GM19397 (cell line): ENCODE measurements around the gene SLC36A1.

ENCODE experiments used
- ATAC-seq: cut with Tn5 transposase; IDR thresholded peaks from one replicate; pipeline ENCODE4 v1.9.1; 2021; ENCODE audit warnings: mild to moderate bottlenecking, moderate library complexity; ENCODE audit not compliant: unreplicated experiment

The SLC36A1 gene

GRCh38 chr5:151528996-151529395, 81.6 kb downstream of the SLC36A1 start:
- no peak for ATAC-seq

DNA sequence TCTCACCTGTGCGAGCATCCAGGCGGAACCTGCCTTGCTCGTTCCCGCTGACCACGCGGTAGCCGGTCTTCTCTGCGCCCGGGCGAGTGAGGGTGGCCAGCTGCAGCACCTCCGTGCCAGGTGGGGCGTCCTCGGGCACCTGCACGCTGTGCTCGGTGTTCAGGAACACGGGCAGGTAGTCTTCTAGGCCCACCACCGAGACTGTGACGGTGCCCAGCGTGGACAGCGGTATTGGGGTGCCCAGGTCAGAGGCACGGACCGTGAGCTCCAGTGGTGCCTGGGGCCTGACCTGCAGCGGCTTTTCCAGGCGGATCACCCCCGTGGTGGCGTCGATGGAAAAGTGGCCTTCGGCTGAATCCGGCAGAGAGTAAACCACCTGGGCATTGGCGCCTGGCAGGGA, 84.2 kb downstream of the SLC36A1 start:
- ATAC-seq = no peak

GRCh38 chr5:151532416-151532815, 85.0 kb downstream of the SLC36A1 start:
- no peak for ATAC-seq

DNA sequence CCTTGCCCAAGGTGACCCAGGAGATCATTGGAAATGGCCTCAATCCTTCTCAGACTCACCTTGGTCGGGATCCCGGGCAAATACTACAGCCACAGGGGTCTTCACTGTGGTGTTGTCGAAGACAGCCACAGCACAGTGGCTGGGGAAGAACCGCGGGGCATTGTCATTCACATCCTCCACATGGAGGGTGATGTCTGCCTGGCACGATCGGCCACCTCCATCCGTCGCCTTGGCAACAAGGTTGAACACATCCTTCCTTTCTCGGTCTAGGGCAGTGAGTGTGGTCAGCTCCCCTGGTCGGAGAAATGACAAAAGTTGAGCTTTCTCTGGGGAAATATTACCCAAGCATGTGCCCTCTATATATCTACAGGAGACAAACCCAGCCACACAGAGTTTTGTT, 86.9 kb downstream of the SLC36A1 start:
- ATAC-seq = no peak

DNA sequence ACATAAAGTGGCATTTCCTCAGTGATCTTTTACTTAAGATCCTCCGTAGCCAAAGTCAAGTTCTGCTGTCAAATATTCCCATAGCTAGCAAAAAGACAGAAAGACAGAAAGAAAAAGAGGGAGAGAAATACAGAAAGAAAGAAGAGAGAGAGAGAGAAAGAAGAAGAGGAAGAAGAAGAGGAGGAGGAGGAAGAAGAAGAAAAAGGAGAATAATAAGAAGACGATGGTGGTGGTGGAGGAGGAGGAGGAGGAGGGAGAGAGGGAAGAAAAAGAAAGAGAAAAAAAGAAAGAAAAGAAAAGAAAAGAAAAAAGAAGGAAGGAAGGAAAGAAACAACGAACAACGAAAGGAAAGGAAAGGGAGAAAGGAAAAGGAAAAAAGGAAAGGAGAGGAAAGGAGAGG, 89.6 kb downstream of the SLC36A1 start:
- no peak for ATAC-seq

- ATAC-seq = no peak
Observed at GRCh38 chr5:151541571-151541970, 94.2 kb downstream of the SLC36A1 start.
